GM18505 (cell line): ENCODE data around the gene PROC.

Experiments used
- ATAC-seq: cut with Tn5 transposase; IDR thresholded peaks from one replicate; pipeline ENCODE4 v1.9.1; 2021; ENCODE audit not compliant: unreplicated experiment
- POLR2A ChIP-seq: IDR thresholded peaks from 4 replicates; pipeline ENCODE4 v1.6.1; 2011; ENCODE audit warnings: borderline replicate concordance; ENCODE audit not compliant: insufficient read depth, insufficient read length; ENCODE audit errors: extremely low read depth

PROC gene

DNA sequence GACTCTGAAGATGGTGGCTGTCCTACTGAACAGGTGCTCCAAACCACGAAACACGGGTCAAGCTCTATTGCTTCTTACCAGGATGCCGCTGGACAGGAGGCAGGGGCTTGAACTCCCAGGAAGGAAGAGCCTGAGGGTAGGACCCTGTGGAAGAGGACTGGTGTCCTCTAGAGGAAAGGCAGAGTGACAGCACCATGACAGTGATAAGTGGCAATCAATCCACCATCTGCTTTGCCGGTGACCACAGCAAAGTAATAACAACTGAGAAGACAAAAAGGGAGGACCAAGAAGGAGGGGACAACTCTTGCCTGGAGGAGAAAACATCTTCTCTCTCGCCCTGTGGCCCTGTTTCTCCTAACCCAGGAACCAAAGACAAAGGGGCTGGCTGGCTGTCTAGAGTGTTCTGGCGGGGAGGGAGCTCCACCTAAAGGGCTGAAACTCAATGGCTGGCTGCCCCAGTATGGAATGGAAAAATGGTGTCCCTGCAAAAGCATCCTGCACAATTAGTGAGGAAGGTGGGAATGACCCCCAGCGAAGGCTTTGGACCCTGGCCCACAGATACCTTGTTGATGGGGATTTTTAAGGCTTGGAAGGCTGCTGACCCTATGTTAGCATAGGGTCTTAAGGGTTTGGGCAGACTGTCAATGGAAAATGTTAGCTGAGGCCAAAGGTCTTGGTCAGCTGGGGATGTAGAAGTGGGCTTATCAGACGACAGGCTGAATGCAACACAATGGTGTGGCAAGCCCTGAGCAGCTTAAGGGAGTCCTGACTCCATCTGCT lies 35.4 kb downstream of the PROC start:
- no peak for ATAC-seq

DNA sequence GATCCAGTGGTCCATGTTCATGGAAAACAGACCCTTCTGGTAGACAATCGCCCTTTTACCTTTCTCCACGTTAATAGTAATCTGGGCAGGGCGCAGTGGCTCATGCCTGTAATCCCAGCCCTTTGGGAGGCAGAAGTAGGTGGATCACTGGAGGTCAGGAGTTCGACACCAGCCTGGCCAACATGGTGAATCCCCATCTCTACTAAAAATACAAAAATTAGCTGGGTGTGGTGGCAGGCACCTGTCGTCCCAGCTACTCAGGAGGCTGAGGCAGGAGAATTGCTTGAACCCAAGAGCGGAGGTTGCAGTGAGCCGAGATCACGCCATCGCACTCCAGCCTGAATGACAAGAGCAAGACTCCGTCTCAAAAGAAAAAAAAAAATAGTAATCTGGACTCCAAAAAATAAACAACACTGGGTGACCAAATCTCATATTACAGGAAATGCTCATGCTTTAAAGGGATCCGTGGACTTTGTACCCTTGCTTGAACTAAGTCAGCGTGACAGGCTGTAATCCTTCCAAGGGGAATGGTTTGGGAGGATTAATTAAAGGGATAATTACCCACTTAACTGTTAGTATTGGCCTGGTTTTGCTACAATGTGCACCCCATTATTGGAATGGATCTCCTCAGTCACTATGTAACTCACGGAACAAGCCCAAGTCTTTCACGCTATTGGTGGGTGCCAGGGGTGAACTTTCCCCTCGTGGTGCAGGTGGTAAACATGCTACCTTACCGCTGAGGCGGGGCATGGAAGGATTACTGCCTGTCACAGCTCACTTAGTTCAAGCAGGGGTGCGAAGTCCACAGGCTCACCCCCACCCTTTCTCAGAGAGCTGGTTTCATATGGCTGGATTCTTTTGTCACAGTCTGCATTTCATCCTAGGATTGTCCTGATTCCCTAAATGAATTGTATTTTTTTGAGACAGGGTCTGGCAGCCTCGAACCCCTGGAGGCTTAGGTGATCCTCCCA lies 36.7 kb downstream of the PROC start:
- ATAC-seq, result no peak
- TF ChIP-seq POLR2A, result no peak

More for the DNA sequence above, 35.4 kb downstream of the PROC start:
- no peak for TF ChIP-seq POLR2A

DNA sequence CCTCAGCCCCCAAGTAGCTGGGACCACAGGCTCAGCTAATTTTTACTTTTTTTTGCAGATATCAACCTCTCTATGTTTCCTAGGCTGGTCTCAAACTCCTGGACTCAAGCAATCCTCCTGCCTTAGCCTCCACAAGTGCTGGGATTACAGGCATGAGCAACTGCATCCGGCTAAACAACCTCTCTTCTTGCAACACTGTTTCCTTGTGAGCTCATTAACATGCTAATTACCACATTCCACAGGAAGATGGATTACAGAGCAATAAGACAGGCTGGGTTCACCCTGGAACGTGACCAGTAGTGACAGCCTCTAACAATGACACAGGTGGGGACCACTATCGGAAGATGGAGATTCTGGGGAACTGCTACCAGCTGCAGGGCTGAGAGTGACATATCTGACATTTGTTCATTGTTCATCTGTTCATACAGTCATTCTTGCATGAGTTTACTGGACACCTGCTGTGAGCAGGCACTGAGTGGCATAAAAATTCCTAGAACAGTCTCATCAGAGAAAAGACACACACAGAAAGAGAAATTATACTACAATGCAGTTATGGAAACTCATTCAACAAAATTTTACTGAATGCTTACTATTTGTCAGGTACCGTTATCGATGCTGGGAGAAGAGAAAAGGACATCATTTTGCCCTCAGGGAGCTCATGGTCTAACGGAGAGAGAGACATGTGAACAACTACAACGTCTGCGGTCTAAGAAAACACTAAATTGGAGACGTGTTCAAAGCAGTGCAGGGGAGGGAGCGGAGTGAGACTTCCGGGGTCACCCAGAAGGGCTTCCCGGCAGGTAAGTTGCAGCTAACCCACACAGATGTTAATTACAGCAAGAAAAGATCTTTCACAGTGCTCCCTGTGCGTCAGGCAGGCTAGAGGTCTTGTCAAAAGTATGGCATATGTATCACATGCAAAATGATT lies 37.6 kb downstream of the PROC start:
- no peak for ATAC-seq
- no peak for TF ChIP-seq POLR2A

DNA sequence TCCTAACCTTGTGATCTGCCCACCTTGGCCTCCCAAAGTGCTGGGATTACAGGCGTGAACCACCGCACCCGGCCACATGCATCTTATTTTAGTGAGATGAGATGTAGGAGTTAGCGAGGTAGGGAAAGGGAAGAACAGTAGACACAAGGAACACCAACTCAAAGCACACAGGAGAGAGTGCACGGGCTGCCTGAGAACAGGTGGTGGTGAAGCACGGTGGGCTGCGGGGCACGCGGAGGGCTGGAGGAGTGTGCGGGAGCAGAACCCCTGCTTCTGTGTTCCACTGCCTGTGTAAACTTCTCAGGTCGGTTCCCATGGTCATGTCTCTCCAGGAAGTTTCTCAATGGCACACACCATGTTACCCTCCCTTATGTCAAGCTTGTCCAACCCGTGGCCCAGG lies 38.7 kb downstream of the PROC start:
- no peak for ATAC-seq
- no peak for TF ChIP-seq POLR2A

DNA sequence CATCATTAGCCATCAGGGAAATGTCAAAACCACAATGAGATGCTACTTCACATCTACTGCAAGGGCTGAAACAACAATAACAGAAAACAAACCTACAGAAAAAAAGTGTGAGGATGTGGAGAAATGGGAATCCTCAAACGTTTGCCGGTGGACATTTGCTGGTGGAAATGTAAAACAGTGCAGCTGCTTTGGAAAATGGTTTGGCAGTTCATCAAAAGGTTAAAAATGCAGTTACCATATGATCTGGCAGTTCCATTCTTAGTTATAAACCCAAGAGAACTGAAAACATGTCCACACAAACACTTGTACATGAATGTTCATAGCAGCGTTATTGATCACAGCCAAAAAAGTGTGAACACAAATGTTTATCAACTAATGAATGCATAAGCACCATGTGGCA lies 44.2 kb downstream of the PROC start:
- ATAC-seq, result no peak
- TF ChIP-seq POLR2A, result no peak

DNA sequence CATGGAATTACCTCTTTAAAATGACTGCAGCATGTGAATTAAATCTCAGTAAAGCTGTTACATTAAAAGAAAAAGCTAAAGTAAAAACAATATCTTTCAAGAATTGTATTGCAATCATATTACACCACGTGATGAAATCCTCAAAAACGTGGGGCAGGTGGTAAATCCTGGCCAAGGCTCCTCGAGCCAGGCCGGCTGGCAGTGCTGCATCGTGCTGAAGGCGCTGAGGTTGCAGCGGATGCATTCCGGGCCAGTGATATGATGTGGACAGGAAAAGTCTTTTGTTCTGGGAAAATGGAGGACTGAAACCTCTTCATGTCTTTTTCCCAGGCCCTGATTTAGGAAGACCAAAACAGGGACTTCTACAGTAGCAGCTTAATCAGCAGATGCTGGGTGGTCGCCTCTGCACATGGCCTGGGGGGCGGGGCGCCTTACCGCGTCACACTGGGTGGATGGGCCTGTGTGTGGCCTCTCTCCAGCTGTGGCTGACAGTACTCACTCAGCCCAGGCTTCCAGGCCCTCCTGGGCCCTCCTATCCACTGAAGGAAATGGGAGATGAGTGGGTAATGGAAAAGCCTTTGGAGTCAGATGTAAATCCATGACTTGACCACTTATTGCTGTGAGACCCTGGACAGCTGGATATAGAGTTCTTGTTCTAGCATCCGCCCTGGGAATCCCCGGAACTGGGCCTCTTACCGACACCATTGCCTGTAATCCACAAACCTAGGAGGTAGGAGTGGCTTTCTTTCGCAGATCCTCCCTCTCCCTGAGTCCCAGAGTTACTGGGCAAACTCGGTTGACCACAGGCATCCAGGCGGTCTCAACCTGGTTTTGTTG lies 45.1 kb downstream of the PROC start:
- ATAC-seq, result no peak
- no peak for TF ChIP-seq POLR2A

DNA sequence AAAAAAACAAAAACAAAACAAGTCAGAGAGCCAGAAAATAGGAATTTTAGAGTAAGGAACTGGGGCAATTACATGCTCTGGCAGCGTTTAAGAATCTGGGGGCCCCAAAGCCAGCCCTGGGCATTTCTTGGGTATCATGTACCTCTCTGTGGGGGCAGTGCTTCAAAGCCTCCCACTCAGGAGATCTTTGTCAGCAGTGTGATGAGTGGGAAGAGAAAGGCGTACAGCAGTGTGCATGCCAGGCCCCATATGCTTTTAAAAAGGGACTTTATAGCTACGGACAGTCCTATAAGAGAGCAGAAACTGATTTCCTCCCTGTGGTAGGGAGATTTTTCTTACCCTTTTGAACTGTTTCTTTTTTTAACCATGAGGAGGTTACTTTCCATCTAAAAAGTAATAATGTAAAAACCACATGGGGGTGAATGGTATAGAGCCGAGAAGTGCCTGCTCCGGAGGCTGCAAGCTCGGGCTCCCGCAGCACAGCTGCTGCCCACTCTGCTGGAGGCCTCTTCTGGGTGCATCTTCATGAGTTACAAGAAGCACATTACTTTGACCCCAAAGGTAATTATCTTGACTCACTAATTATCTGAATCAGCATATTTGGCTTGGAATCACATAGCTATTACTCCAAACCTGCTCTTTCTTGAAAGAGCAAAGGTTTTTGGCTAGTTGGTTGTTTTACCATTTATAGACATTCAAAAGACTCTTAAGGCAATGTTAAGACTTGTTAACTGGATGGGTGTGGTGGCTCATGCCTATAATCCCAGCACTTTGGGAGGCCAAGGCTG lies 46.4 kb downstream of the PROC start:
- TF ChIP-seq POLR2A, result no peak

DNA sequence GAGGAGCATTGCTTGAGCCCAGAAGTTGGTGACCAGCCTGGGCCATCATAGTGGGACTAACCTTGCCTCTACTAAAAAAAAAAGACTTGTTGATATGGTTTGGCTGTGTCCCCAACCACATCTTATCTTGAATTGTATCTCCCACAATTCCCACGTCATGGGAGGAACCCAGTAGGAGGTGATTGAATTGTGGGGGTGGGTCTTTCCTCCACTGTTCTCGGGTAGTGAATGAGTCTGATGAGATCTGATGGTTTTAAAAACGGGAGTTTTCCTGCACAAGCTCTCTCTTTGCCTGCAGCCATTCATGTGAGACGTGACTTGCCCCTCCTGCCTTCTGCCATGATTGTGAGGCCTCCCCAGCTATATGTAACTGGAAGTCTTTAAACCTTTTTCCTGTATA lies 47.0 kb downstream of the PROC start:
- no peak for ATAC-seq
- no peak for TF ChIP-seq POLR2A

More for the DNA sequence above, 46.4 kb downstream of the PROC start:
- ATAC-seq, result no peak

DNA sequence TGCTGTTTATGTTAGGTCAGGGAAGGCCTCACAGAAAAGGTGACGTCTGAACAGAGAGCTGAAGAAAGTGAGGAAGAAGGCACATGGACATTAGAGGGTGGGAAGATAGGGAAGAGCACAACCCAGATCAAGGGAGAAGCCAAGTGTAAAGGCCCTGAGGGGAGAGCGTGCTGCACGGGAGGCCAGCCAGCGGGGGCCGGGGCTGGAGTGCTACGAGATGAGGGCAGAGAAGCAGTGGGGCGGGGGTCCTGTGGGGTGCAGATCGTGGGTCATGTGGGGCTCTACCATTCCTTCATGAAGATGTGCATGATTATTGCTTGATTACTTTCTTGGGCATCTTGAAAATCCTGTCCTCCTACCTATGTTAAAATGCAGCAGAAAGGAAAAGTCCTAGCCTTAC lies 50.8 kb downstream of the PROC start:
- ATAC-seq, result no peak
- TF ChIP-seq POLR2A, result no peak

DNA sequence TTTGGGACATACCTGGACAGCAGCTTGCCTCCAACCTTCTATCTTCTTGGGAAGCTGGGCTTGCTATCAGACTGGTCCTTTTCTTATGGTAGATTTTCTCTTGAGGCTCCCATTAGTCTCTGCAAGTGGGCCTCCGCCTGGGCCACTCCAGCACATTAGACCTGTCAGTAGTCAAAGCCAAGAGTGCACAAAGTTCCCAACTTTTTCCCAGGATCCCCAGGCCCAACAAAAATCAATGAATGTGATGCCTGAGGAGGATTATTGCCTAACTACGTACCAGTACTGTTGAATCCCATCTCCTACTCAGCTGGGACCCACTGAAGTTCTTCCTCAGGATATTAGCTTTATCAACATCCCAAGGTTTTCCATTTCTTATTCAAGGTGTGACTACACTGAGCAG lies 51.7 kb downstream of the PROC start:
- TF ChIP-seq POLR2A, result no peak
- ATAC-seq, result no peak

DNA sequence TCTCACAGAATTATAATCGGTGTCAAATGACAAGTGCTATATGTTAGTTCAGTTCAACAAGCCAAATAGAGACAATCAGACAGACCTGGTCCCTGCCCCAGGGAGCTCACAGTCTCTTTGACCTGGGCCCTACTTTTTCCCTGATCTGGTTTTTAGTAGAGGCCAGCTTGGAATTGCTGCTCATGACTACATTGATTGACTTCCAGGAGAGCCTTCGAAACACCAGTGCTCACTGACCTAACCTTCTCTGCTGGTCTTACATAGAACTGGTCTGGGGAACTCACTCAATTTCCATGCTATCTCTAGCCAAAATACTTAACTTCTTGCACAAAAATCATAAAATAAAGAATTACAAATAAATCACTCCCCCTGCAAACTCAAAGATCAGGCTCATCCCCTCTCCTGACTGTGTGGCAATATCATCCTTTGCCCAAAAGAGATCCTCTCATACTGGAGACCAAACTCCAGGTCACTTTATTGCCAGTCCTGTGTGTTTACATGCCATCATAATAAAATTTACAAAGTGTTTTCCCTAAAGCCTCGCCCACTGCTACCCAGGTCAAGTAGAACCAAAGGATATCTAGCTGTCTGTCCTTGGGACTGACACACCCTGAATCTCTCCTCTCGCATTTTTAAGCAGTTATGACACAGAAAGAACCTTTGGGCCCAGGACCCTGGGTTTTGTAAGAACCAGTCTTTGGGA lies 53.2 kb downstream of the PROC start:
- no peak for TF ChIP-seq POLR2A
- no peak for ATAC-seq
